ENCODE results near the gene YARS1.
"Not testable (repeated sequence)": the region's sequence is repeated elsewhere in the genome, so short reads cannot be mapped to it uniquely, and the experiment has no call there.

The YARS1 gene

GRCh38 chr1:32816676-32817158 is 441 bp downstream of the YARS1 start:
- no peak for DNase-seq

- no peak for DNase-seq
These were observed 3.0 kb downstream of the YARS1 start for GRCh38 chr1:32813941-32814739.

- no peak for DNase-seq
These were observed 5.2 kb downstream of the YARS1 start for GRCh38 chr1:32811917-32812316.

GRCh38 chr1:32811265-32811664 is 5.9 kb downstream of the YARS1 start:
- DNase-seq, result no peak

- no peak for DNase-seq
These were observed 6.8 kb downstream of the YARS1 start for GRCh38 chr1:32810358-32810757.

GRCh38 chr1:32808580-32808979 is 8.6 kb downstream of the YARS1 start:
- DNase-seq, result no peak

- DNase-seq, result no peak
These were observed 10.1 kb downstream of the YARS1 start for GRCh38 chr1:32806910-32807523.

GRCh38 chr1:32806290-32806689 is 10.9 kb downstream of the YARS1 start:
- DNase-seq, result no peak

- DNase-seq, result not testable (repeated sequence)
These were observed 12.7 kb downstream of the YARS1 start for GRCh38 chr1:32804460-32804859.

- peak; percentile 28 to 30 for DNase-seq
These were observed 16.0 kb downstream of the YARS1 start for GRCh38 chr1:32801096-32801715.

GRCh38 chr1:32798679-32799416 is 18.3 kb downstream of the YARS1 start:
- DNase-seq, result peak; percentile 18 to 31

GRCh38 chr1:32798191-32798590 is 19.0 kb downstream of the YARS1 start:
- no peak for DNase-seq

- DNase-seq, result no peak
These were observed 19.7 kb downstream of the YARS1 start for GRCh38 chr1:32797456-32797855.

GRCh38 chr1:32795763-32796162 is 21.4 kb downstream of the YARS1 start:
- DNase-seq, result not testable (repeated sequence)

GRCh38 chr1:32791881-32792280 is 25.3 kb downstream of the YARS1 start:
- no peak for DNase-seq

GRCh38 chr1:32789356-32789755 is 27.8 kb downstream of the YARS1 start:
- not testable (repeated sequence) for DNase-seq

- DNase-seq, result no peak
These were observed 30.3 kb downstream of the YARS1 start for GRCh38 chr1:32786856-32787255.

- no peak for DNase-seq
These were observed 32.3 kb downstream of the YARS1 start for GRCh38 chr1:32784817-32785216.

- no peak for DNase-seq
These were observed 33.3 kb downstream of the YARS1 start for GRCh38 chr1:32783851-32784250.

- no peak for DNase-seq
These were observed 35.1 kb downstream of the YARS1 start for GRCh38 chr1:32782086-32782485.

- no peak for DNase-seq
These were observed 36.4 kb downstream of the YARS1 start for GRCh38 chr1:32780628-32781234.

- no peak for DNase-seq
These were observed 37.2 kb downstream of the YARS1 start for GRCh38 chr1:32780005-32780404.

- DNase-seq, result no peak
These were observed 37.9 kb downstream of the YARS1 start for GRCh38 chr1:32779242-32779641.

Data from activated CD4-positive, alpha-beta T cell treated with anti-CD3 and anti-CD28 coated beads for 4 hours (primary cell).